ENCODE measurements around the gene MS4A2.
"Not testable (repeated sequence)": the region's sequence is repeated elsewhere in the genome, so short reads cannot be mapped to it uniquely, and the experiment has no call there.

MS4A2 gene
- total RNA-seq = 0 to 0.03 (median 0) reads per million in 9 experiments

- DNase-seq (no peak), ATAC-seq (replicated peaks) (no peak)
- H3K4me3 Mint-ChIP-seq = no peak within 1 kb of the TSS
- no peak within 1 kb of the TSS for H3K27ac Mint-ChIP-seq
- H3K9me3 Mint-ChIP-seq = no peaks in the 10 kb centered on the region
- no peaks in the 10 kb centered on the region for H3K36me3 Mint-ChIP-seq (ENCODE audit: insufficient read depth)
- peaks cover 42 to 53% of the 10 kb centered on the region in 2 donors for H3K27me3 Mint-ChIP-seq
- no peaks in the 10 kb centered on the region for H3K4me1 Mint-ChIP-seq (ENCODE audit: low read depth in 2 of 2)
Measured at GRCh38 chr11:60088364-60088763, at the start of gene MS4A2. TSS of gene MS4A2 (plus strand) at chr11:60088664. CDS start at chr11:60088766, 102 bp downstream.

- Mint-ChIP-seq H3K27me3 (peaks cover 0 to 19% of the 10 kb centered on the region in 2 donors), H3K4me1 (ENCODE audit: low read depth in 2 of 2) (no peaks in the 10 kb centered on the region), H3K36me3 (ENCODE audit: insufficient read depth) (no peaks in the 10 kb centered on the region), H3K4me3 (no peak within 1 kb of the TSS), H3K9me3 (no peaks in the 10 kb centered on the region), H3K27ac (no peak within 1 kb of the TSS)
- no peak for DNase-seq
- ATAC-seq (replicated peaks) = no peak
Measured at GRCh38 chr11:60040109-60040508, 48.4 kb upstream of the MS4A2 start, which contains the start of gene OOSP2. TSS of gene OOSP2 (plus strand) at chr11:60040409. CDS start at chr11:60040460, 51 bp downstream.

GRCh38 chr11:60050422-60050821 is 38.0 kb upstream of the MS4A2 start:
- H3K36me3 Mint-ChIP-seq (ENCODE audit: insufficient read depth); H3K4me3 Mint-ChIP-seq; H3K9me3 Mint-ChIP-seq; H3K27ac Mint-ChIP-seq; ATAC-seq (replicated peaks); H3K4me1 Mint-ChIP-seq (ENCODE audit: low read depth in 2 of 2); DNase-seq: not testable (repeated sequence)
- H3K27me3 Mint-ChIP-seq = peaks cover 9 to 10% of the 10 kb centered on the region in 2 donors

DNA sequence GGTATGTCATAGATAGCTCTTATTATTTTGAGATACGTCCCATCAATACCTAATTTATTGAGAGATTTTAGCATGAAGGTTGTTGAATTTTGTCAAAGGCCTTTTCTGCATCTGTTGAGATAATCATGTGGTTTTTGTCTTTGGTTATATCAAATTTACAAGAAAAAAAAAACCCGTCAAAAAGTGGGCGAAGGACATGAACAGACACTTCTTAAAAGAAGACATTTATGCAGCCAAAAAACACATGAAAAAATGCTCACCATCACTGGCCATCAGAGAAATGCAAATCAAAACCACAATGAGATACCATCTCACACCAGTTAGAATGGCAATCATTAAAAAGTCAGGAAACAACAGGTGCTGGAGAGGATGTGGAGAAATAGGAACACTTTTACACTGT is 37.6 kb upstream of the MS4A2 start:
- not testable (repeated sequence) for H3K9me3 Mint-ChIP-seq; ATAC-seq (replicated peaks); DNase-seq; H3K36me3 Mint-ChIP-seq (ENCODE audit: insufficient read depth); H3K27ac Mint-ChIP-seq; H3K4me1 Mint-ChIP-seq (ENCODE audit: low read depth in 2 of 2); H3K4me3 Mint-ChIP-seq
- peaks cover 8 to 11% of the 10 kb centered on the region in 2 donors for H3K27me3 Mint-ChIP-seq

- H3K27ac Mint-ChIP-seq = no peak within 1 kb of the TSS
- no peaks in the 10 kb centered on the region for H3K4me1 Mint-ChIP-seq (ENCODE audit: low read depth in 2 of 2)
- H3K9me3 Mint-ChIP-seq = peaks cover 0 to 2% of the 10 kb centered on the region in 2 donors
- H3K4me3 Mint-ChIP-seq = no peak within 1 kb of the TSS
- H3K27me3 Mint-ChIP-seq = peaks cover 9 to 15% of the 10 kb centered on the region in 2 donors
- ATAC-seq (replicated peaks) = no peak
- no peaks in the 10 kb centered on the region for H3K36me3 Mint-ChIP-seq (ENCODE audit: insufficient read depth)
- DNase-seq = no peak
Measured at GRCh38 chr11:60056349-60056969, 32.0 kb upstream of the MS4A2 start, which contains the start of gene MS4A3. TSS of gene MS4A3 (plus strand) at chr11:60056665. CDS start at chr11:60061161, 4,496 bp downstream.

- H3K27me3 Mint-ChIP-seq = peaks cover 14 to 15% of the 10 kb centered on the region in 2 donors
- no peak for ATAC-seq (replicated peaks)
- H3K4me3 Mint-ChIP-seq = no peak overlapping the region
- peaks cover 0 to 2% of the 10 kb centered on the region in 2 donors for H3K9me3 Mint-ChIP-seq
- H3K4me1 Mint-ChIP-seq (ENCODE audit: low read depth in 2 of 2) = no peaks in the 10 kb centered on the region
- DNase-seq = no peak
- no peak overlapping the region for H3K27ac Mint-ChIP-seq
- H3K36me3 Mint-ChIP-seq (ENCODE audit: insufficient read depth) = no peaks in the 10 kb centered on the region
Measured at GRCh38 chr11:60059052-60059451, 29.4 kb upstream of the MS4A2 start.

GRCh38 chr11:60059521-60060240 is 28.8 kb upstream of the MS4A2 start:
- no peak overlapping the region for H3K4me3 Mint-ChIP-seq
- no peak for ATAC-seq (replicated peaks)

DNA sequence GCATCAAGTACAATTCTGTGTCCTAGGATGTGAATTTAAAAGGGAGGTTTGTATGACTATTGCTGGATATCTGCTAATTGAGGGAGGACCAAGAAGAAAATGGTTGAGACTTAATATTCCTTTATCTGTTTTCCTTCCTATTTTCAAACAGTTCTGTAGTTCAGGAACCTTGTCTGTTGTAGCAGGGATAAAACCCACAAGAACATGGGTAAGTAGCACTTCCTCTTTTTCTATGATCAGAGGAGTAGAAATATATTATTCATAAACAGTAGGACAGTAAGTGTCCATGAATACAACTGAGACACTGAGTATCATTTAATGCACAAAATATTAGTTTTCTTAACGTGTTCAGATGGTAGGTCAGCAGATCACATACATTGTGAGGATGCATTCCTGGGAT is 24.4 kb upstream of the MS4A2 start:
- ATAC-seq (replicated peaks) (no peak), DNase-seq (no peak)
- H3K36me3 Mint-ChIP-seq (ENCODE audit: insufficient read depth) = no peaks in the 10 kb centered on the region
- no peak overlapping the region for H3K27ac Mint-ChIP-seq
- H3K9me3 Mint-ChIP-seq = peaks cover 0 to 2% of the 10 kb centered on the region in 2 donors
- H3K4me1 Mint-ChIP-seq (ENCODE audit: low read depth in 2 of 2) = no peaks in the 10 kb centered on the region
- no peak overlapping the region for H3K4me3 Mint-ChIP-seq
- H3K27me3 Mint-ChIP-seq = peaks cover 0 to 5% of the 10 kb centered on the region in 2 donors

More at GRCh38 chr11:60059521-60060240, 28.8 kb upstream of the MS4A2 start:
- Mint-ChIP-seq H3K36me3 (ENCODE audit: insufficient read depth) (no peaks in the 10 kb centered on the region), H3K27me3 (peaks cover 14 to 15% of the 10 kb centered on the region in 2 donors), H3K4me1 (ENCODE audit: low read depth in 2 of 2) (no peaks in the 10 kb centered on the region), H3K9me3 (peaks cover 0 to 2% of the 10 kb centered on the region in 2 donors), H3K27ac (no peak overlapping the region)
- DNase-seq = no peak

DNA sequence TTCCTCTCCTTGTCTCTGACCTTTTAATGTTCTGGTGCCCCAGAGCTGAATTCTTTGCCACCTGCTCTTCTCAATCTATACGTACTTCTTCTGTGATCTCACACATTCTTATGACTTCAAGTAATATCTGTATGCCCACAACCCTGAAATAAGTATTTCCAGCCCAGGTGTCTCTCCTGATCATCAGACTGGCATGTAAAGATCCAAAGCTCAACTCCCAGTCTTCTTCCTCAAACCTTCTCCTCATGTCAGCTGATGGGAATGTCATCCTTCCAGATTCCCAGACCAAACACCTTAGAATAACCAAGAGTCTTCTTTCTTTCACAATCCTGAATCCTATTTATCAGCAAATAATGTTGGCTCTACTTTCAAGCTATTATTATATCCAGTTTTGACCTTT is 22.7 kb upstream of the MS4A2 start:
- DNase-seq = no peak
- Mint-ChIP-seq H3K36me3 (ENCODE audit: insufficient read depth) (no peaks in the 10 kb centered on the region), H3K4me3 (no peak overlapping the region), H3K9me3 (no peaks in the 10 kb centered on the region), H3K27ac (no peak overlapping the region), H3K4me1 (ENCODE audit: low read depth in 2 of 2) (no peaks in the 10 kb centered on the region), H3K27me3 (peaks cover 0 to 12% of the 10 kb centered on the region in 2 donors)
- no peak for ATAC-seq (replicated peaks)

GRCh38 chr11:60069450-60069849 is 19.0 kb upstream of the MS4A2 start:
- no peaks in the 10 kb centered on the region for H3K4me1 Mint-ChIP-seq (ENCODE audit: low read depth in 2 of 2)
- peaks cover 0 to 10% of the 10 kb centered on the region in 2 donors for H3K27me3 Mint-ChIP-seq
- no peak overlapping the region for H3K4me3 Mint-ChIP-seq
- ATAC-seq (replicated peaks) (no peak), DNase-seq (no peak)
- H3K36me3 Mint-ChIP-seq (ENCODE audit: insufficient read depth) = no peaks in the 10 kb centered on the region
- no peak overlapping the region for H3K27ac Mint-ChIP-seq
- H3K9me3 Mint-ChIP-seq = no peaks in the 10 kb centered on the region

DNA sequence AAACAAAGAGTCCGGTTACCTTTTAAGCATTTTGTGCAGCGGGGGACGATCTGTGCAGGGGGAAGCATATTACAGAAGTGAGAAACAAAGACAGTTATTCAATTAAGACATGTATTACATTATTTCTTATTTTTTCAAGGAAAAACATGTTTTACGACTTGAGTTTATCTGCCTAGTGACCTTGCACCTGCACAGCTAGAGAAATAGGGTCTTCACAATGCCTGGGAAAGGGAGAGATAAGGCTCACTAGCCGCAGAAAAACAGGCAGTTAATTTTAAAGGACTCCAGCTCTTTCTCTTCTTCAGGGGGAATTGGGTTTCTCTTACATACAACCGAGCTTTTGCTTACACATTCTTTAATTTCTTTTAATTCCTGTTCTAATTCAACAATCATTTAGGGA is 16.8 kb upstream of the MS4A2 start:
- not testable (repeated sequence) for H3K9me3 Mint-ChIP-seq; ATAC-seq (replicated peaks); H3K4me3 Mint-ChIP-seq; DNase-seq; H3K4me1 Mint-ChIP-seq (ENCODE audit: low read depth in 2 of 2); H3K36me3 Mint-ChIP-seq (ENCODE audit: insufficient read depth); H3K27ac Mint-ChIP-seq; H3K27me3 Mint-ChIP-seq

DNA sequence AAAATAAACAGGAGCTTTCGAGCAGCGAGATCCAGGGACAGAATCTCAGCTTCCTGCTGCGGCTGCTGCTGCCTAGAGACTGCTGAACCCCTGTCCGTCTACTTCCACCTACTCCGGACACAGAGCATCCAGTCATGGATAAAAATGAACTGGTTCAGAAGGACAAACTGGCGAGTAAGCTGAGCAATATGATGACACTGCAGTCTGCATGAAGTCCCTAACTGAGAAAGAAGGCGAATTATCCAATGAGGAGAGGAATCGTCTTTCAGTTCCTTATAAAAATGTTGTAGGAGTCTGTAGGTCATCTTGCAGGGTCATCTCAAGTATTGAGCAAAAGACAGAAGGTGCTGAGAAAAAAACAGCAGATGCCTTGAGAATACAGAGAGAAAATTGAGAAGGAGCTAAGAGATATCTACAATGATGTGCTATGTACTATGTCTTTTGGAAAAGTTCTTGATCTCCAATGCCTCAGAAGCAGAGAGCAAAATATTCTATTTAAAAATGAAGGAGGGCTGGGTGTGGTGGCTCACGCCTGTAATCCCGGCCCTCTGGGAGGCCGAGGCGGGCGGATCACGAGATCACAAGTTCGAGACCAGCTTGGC is 11.1 kb upstream of the MS4A2 start:
- Mint-ChIP-seq H3K9me3 (no peaks in the 10 kb centered on the region), H3K36me3 (ENCODE audit: insufficient read depth) (no peaks in the 10 kb centered on the region), H3K4me1 (ENCODE audit: low read depth in 2 of 2) (no peaks in the 10 kb centered on the region), H3K4me3 (no peak overlapping the region), H3K27me3 (no peaks in the 10 kb centered on the region), H3K27ac (no peak overlapping the region)
- ATAC-seq (replicated peaks) (no peak), DNase-seq (no peak)

- Mint-ChIP-seq H3K36me3 (ENCODE audit: insufficient read depth) (no peaks in the 10 kb centered on the region), H3K4me3 (no peak overlapping the region), H3K27ac (no peak overlapping the region), H3K27me3 (no peaks in the 10 kb centered on the region), H3K4me1 (ENCODE audit: low read depth in 2 of 2) (no peaks in the 10 kb centered on the region), H3K9me3 (no peaks in the 10 kb centered on the region)
- ATAC-seq (replicated peaks) (no peak), DNase-seq (no peak)
Measured at GRCh38 chr11:60077981-60078380, 10.5 kb upstream of the MS4A2 start.

Measured in effector memory CD8-positive, alpha-beta T cell (primary cell).